MM.1S (cell line): ENCODE results near the gene TMOD1.
"Not testable (repeated sequence)": the region's sequence is repeated elsewhere in the genome, so short reads cannot be mapped to it uniquely, and the experiment has no call there.

Experiments
- EZH2 ChIP-seq: fragments of 300-600 bp; sonication (generic); optimal IDR thresholded peaks from 2 replicates; pipeline ENCODE3; 2017; ENCODE audit warnings: low read depth, mild to moderate bottlenecking, antibody characterized with exemption, low read length, mixed read lengths
- EZH2phosphoT487 ChIP-seq: fragments of 300-600 bp; sonication (generic); IDR thresholded peaks from 2 replicates; pipeline ENCODE4 v1.6.1; 2018; ENCODE audit warnings: antibody characterized with exemption, low read length
- TF ChIP-seq, protein P1 (sequence below): fragments of 300-600 bp; sonication (generic); IDR thresholded peaks from 2 replicates; pipeline ENCODE4 v1.5.1; 2016; ENCODE audit warnings: antibody characterized with exemption, low read length, mixed read lengths

DNA sequence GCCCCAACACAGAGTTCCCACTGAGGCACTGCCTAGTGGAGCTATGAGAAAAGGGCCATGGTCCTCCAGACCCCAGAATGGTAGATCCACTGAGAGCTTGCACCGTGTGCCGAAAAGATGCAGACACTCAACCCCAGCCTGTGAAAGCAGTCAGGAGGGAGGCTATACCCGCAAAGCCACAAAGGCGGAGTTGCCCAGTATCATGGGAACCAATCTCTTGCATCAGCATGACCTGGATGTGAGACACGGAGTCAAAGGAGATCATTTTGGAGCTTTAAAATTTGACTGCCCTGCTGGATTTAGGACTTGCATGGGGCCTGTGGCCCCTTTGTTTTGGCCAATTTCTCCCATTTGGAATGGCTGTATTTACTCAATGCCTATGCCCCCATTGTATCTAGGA, 121.0 kb downstream of the TMOD1 start:
- TF ChIP-seq EZH2, EZH2phosphoT487: not testable (repeated sequence)
- TF ChIP-seq, protein P1, sequence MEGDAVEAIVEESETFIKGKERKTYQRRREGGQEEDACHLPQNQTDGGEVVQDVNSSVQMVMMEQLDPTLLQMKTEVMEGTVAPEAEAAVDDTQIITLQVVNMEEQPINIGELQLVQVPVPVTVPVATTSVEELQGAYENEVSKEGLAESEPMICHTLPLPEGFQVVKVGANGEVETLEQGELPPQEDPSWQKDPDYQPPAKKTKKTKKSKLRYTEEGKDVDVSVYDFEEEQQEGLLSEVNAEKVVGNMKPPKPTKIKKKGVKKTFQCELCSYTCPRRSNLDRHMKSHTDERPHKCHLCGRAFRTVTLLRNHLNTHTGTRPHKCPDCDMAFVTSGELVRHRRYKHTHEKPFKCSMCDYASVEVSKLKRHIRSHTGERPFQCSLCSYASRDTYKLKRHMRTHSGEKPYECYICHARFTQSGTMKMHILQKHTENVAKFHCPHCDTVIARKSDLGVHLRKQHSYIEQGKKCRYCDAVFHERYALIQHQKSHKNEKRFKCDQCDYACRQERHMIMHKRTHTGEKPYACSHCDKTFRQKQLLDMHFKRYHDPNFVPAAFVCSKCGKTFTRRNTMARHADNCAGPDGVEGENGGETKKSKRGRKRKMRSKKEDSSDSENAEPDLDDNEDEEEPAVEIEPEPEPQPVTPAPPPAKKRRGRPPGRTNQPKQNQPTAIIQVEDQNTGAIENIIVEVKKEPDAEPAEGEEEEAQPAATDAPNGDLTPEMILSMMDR = not testable (repeated sequence)
